H1 (cell line): ENCODE results near the gene FAM81B. TPM values are rescaled to one million over a fixed set of nuclear protein-coding genes. Genes with fewer than 3 reads are reported as not detected.

Experiments
- CTCF ChIA-PET: fragments of 300-600 bp; sonication (Branson Sonifier 250); formaldehyde crosslinking; loops from one replicate; lab custom pipeline; 2021; ENCODE audit not compliant: partially characterized antibody; lab: Charles Lee
- POLR2A ChIA-PET: fragments of 300-600 bp; sonication (Branson Sonifier 250); formaldehyde crosslinking; loops from one replicate; lab custom pipeline; 2021; ENCODE audit warnings: inconsistent platforms; ENCODE audit not compliant: partially characterized antibody; lab: Charles Lee
- DNase-seq, 2 experiments: peaks; one replicate each; pipeline versions ENCODE4 v3.0.0 to v3.0.0-alpha.2; 2010 to 2022; ENCODE audit warnings: low spot score in 2 of 2, low read depth in 1 of 2, mixed read lengths in 1 of 2
- FAIRE-seq: peaks from 2 replicates; lab custom pipeline; 2011; peaks lifted over from hg19 to GRCh38; lab: Jason Lieb, UNC
- H2AFZ ChIP-seq: 2 replicates; pipeline ENCODE4 v1.8.1; 2012; ENCODE audit warnings: low read length, inconsistent platforms
- H2AK5ac ChIP-seq: 2 replicates; pipeline ENCODE4 v1.6.1; 2013; ENCODE audit warnings: low read depth, low read length
- H2BK120ac ChIP-seq: replicated peaks from 2 replicates; pipeline ENCODE3; 2013; ENCODE audit warnings: low read depth, low read length, inconsistent platforms
- H2BK12ac ChIP-seq: 2 replicates; pipeline ENCODE4 v1.6.1; 2013; ENCODE audit warnings: low read depth, low read length
- H2BK15ac ChIP-seq: 2 replicates; pipeline ENCODE4 v1.6.1; 2013; ENCODE audit warnings: low read length
- H2BK20ac ChIP-seq: 2 replicates; pipeline ENCODE4 v1.6.1; 2013; ENCODE audit warnings: low read length
- H2BK5ac ChIP-seq: 2 replicates; pipeline ENCODE4 v1.6.1; 2013; ENCODE audit warnings: low read depth, low read length
- H3K14ac ChIP-seq: 2 replicates; pipeline ENCODE4 v1.6.1; 2013; ENCODE audit warnings: inconsistent platforms; ENCODE audit not compliant: insufficient read length
- H3K18ac ChIP-seq: 2 replicates; pipeline ENCODE4 v1.6.1; 2013; ENCODE audit warnings: low read length; ENCODE audit errors: extremely low read depth
- H3K23ac ChIP-seq: 2 replicates; pipeline ENCODE4 v1.6.1; 2013; ENCODE audit warnings: inconsistent platforms; ENCODE audit not compliant: insufficient read length
- H3K23me2 ChIP-seq: 2 replicates; pipeline ENCODE4 v1.6.1; 2013; ENCODE audit warnings: low read depth, low read length
- H3K27ac ChIP-seq: 2 replicates; pipeline ENCODE4 v1.6.1; 2011; ENCODE audit warnings: low read depth, low read length, inconsistent platforms
- H3K27me3 ChIP-seq, 4 experiments: replicated peaks in 1 of 4; 1 replicate in 1 of 4; 2 replicates in 3 of 4; pipeline versions ENCODE4 v1.6.1 to v1.8.1; 2011 to 2013; ENCODE audit warnings: low read length in 3 of 4, mild to moderate bottlenecking in 3 of 4, inconsistent platforms in 2 of 4, mixed read lengths in 2 of 4, moderate library complexity in 1 of 4; ENCODE audit not compliant: control insufficient read depth in 3 of 4, insufficient read depth in 3 of 4; ENCODE audit errors: extremely low read depth in 1 of 4
- H3K36me3 ChIP-seq, 4 experiments: 2 replicates each; pipeline versions ENCODE4 v1.6.1 to v1.8.1; 2011 to 2013; ENCODE audit warnings: mild to moderate bottlenecking in 4 of 4, low read length in 3 of 4, moderate library complexity in 2 of 4, control low read depth in 1 of 4, inconsistent platforms in 1 of 4; ENCODE audit not compliant: insufficient read depth in 4 of 4, control insufficient read depth in 2 of 4
- H3K4ac ChIP-seq: replicated peaks from 2 replicates; pipeline ENCODE3; 2013; ENCODE audit warnings: low read length, low read depth, mixed read lengths, inconsistent platforms; ENCODE audit not compliant: insufficient read length
- H3K4me1 ChIP-seq, 4 experiments: replicated peaks in 1 of 4; 1 replicate in 1 of 4; 2 replicates in 3 of 4; pipeline versions ENCODE4 v1.6.1 to v1.8.1; 2011 to 2013; ENCODE audit warnings: low read length in 3 of 4, inconsistent platforms in 2 of 4, mixed read lengths in 1 of 4; ENCODE audit not compliant: insufficient read depth in 4 of 4, control insufficient read depth in 3 of 4
- H3K4me2 ChIP-seq, 2 experiments: 2 replicates each; pipeline versions ENCODE4 v1.6.1 to v1.8.1; 2011 to 2013; ENCODE audit warnings: low read depth in 2 of 2, low read length in 2 of 2, control low read depth in 1 of 2, inconsistent platforms in 1 of 2, mild to moderate bottlenecking in 1 of 2; ENCODE audit not compliant: insufficient read depth in 1 of 2
- H3K4me3 ChIP-seq, 4 experiments: fragments of 200-600, 300-600 bp in 1 of 4; sonication (generic), shearing (Covaris generic), sonication (Bioruptor Twin) in 1 of 4; 2 replicates each; pipeline versions ENCODE4 v1.5.1 to v1.8.1; 2011 to 2016; ENCODE audit warnings: low read length in 4 of 4, low read depth in 3 of 4, control low read depth in 2 of 4, inconsistent platforms in 2 of 4, mild to moderate bottlenecking in 2 of 4, mixed read lengths in 1 of 4, moderate library complexity in 1 of 4; ENCODE audit not compliant: insufficient read depth in 2 of 4; ENCODE audit errors: extremely low read depth in 1 of 4
- H3K56ac ChIP-seq: replicated peaks from 2 replicates; pipeline ENCODE3; 2013; ENCODE audit warnings: low read depth, mild to moderate bottlenecking, mixed read lengths, low read length, inconsistent platforms; ENCODE audit not compliant: insufficient read length
- H3K79me1 ChIP-seq: 2 replicates; pipeline ENCODE4 v1.6.1; 2013; ENCODE audit warnings: low read depth, low read length, control low read depth
- H3K79me2 ChIP-seq, 2 experiments: 2 replicates each; pipeline versions ENCODE4 v1.6.1 to v1.8.1; 2012 to 2013; ENCODE audit warnings: low read length in 2 of 2, mild to moderate bottlenecking in 2 of 2, inconsistent platforms in 1 of 2; ENCODE audit not compliant: insufficient read depth in 2 of 2, control insufficient read depth in 1 of 2
- H3K9ac ChIP-seq, 4 experiments: replicated peaks in 1 of 4; 1 replicate in 1 of 4; 2 replicates in 3 of 4; pipeline versions ENCODE4 v1.6.1 to v1.8.1; 2011 to 2013; ENCODE audit warnings: low read depth in 3 of 4, low read length in 3 of 4, control low read depth in 2 of 4, mild to moderate bottlenecking in 2 of 4, moderate library complexity in 2 of 4, inconsistent platforms in 1 of 4; ENCODE audit errors: extremely low read depth in 1 of 4
- H3K9me3 ChIP-seq, 2 experiments: 2 replicates each; pipeline versions ENCODE4 v1.6.1 to v1.8.1; 2012 to 2013; ENCODE audit warnings: mild to moderate bottlenecking in 2 of 2, moderate library complexity in 2 of 2, control low read depth in 1 of 2, inconsistent platforms in 1 of 2, low read depth in 1 of 2, low read length in 1 of 2, mixed read lengths in 1 of 2; ENCODE audit not compliant: insufficient read depth in 2 of 2
- H4K20me1 ChIP-seq, 2 experiments: replicated peaks in 1 of 2; 2 replicates each; pipeline versions ENCODE3 to v1.8.1; 2011 to 2013; ENCODE audit warnings: inconsistent platforms in 2 of 2, low read length in 2 of 2, mild to moderate bottlenecking in 1 of 2; ENCODE audit not compliant: insufficient read depth in 2 of 2, control insufficient read depth in 1 of 2
- H4K5ac ChIP-seq: 2 replicates; pipeline ENCODE4 v1.6.1; 2013; ENCODE audit warnings: low read length, low read depth, mixed read lengths, inconsistent platforms; ENCODE audit not compliant: insufficient read length
- H4K8ac ChIP-seq: 2 replicates; pipeline ENCODE4 v1.8.0; 2013; ENCODE audit warnings: mild to moderate bottlenecking, moderate library complexity, low read length, inconsistent platforms; ENCODE audit not compliant: insufficient read depth; ENCODE audit errors: extremely low read depth
- H4K91ac ChIP-seq: replicated peaks from 2 replicates; pipeline ENCODE3; 2013; ENCODE audit warnings: low read length, mixed read lengths, inconsistent platforms; ENCODE audit not compliant: insufficient read length
- KDM5A ChIP-seq: fragments of 200-600 bp; IDR thresholded peaks from 2 replicates; pipeline ENCODE4 v1.7.1; 2012; ENCODE audit warnings: mild to moderate bottlenecking, low read length, inconsistent platforms, mixed read lengths
- POLR2AphosphoS5 ChIP-seq: IDR thresholded peaks from 2 replicates; pipeline ENCODE4 v1.6.1; 2011; ENCODE audit warnings: low read depth, low read length
- TAF1 ChIP-seq: IDR thresholded peaks from 2 replicates; pipeline ENCODE4 v1.6.1; 2011; ENCODE audit warnings: mild to moderate bottlenecking, low read depth, low read length
- WGBS, 2 experiments: shearing (Covaris generic) in 1 of 2; methylation state at CpG; one replicate each; pipeline versions ENCODE4 v1.1.6 to v1.1.7; 2013 to 2015; ENCODE audit warnings: low lambda C conversion rate in 2 of 2, mixed read lengths in 2 of 2, inconsistent platforms in 1 of 2, low coverage in 1 of 2, missing lambda C conversion rate in 1 of 2; ENCODE audit not compliant: insufficient replicate concordance in 2 of 2, insufficient coverage in 1 of 2, insufficient read length in 1 of 2; ENCODE audit errors: extremely low coverage in 1 of 2, missing lambda C conversion rate in 1 of 2; 5-methylcytosine and 5-hydroxymethylcytosine counted together
- polyA plus RNA-seq, 7 experiments: library from polyadenylated mRNA; depleted of rRNA in 3 of 7; stranded (reverse) in 5 of 7; unstranded in 2 of 7; fragments of >200 nt in 5 of 7; fragments of 200-250 nt in 2 of 7; gene quantifications; 1 replicate in 5 of 7; 2 replicates in 1 of 7; 4 replicates in 1 of 7; pipeline versions ENCODE4 v1.2.1 to v1.2.3, GENCODE V29; 2011 to 2013; ENCODE audit warnings: missing spikeins in 2 of 7, mixed read lengths in 2 of 7
- total RNA-seq: library from RNA; stranded (reverse); fragmentation: NEBNext Ultra II Directional; extraction: Animal tissue kit (Norgen Biotek cat#: 25700); gene quantifications from 2 replicates; pipeline ENCODE4 v1.2.1, GENCODE V29; 2021

The FAM81B gene
- total and polyA plus RNA-seq, 2 of the 8 experiments (the other 6 are each of a cell fraction or from before 2014, with no cell fraction given) = not detected

GRCh38 chr5:95365302-95366095, 25.7 kb upstream of the FAM81B start:
- H2BK12ac ChIP-seq = no peak overlapping the region
- 88% methylated on average over 8 of the region's 8 CpGs; no CpG with 5 or more reads in 1 of the 2 experiments for WGBS, 2 experiments
- H3K79me1 ChIP-seq = no peaks in the 10 kb centered on the region
- TF ChIP-seq TAF1 (no peak), POLR2AphosphoS5 (no peak), KDM5A (no peak)
- no peak overlapping the region for H4K8ac ChIP-seq
- H3K23ac ChIP-seq = no peak overlapping the region
- H4K5ac ChIP-seq = no peak overlapping the region
- H3K18ac ChIP-seq = no peak overlapping the region
- no peaks in the 10 kb centered on the region for H3K4me1 ChIP-seq
- H2BK120ac ChIP-seq = no peak overlapping the region
- no peak overlapping the region for H2BK5ac ChIP-seq
- ChIA-PET CTCF (interaction anchor here (1.0 to 1.8 kb wide), 6 partner anchors 9 to 417 kb away, joined by 3 to 6 read pairs (median 4); partner anchors contain the start of gene FAM81B), POLR2A (no interaction called here)
- H3K9ac ChIP-seq = no peak overlapping the region
- no peaks in the 10 kb centered on the region for H3K9me3 ChIP-seq
- no peaks in the 10 kb centered on the region for H3K36me3 ChIP-seq
- H3K4ac ChIP-seq = no peak overlapping the region
- H4K91ac ChIP-seq = no peak overlapping the region
- no peak overlapping the region for H2AK5ac ChIP-seq
- H3K79me2 ChIP-seq = no peaks in the 10 kb centered on the region
- FAIRE-seq (no peak), DNase-seq (no peak)
- no peak overlapping the region for H3K56ac ChIP-seq
- no peak overlapping the region for H3K27ac ChIP-seq
- no peak overlapping the region for H3K14ac ChIP-seq
- no peak overlapping the region for H2BK20ac ChIP-seq
- no peaks in the 10 kb centered on the region for H3K27me3 ChIP-seq
- no peak overlapping the region for H2BK15ac ChIP-seq
- no peaks in the 10 kb centered on the region for H4K20me1 ChIP-seq
- H3K4me3 ChIP-seq = no peak overlapping the region
- no peaks in the 10 kb centered on the region; the same call in 1 of the 2 replicates for H3K23me2 ChIP-seq
- no peak overlapping the region for H3K4me2 ChIP-seq
- H2AFZ ChIP-seq = no peak overlapping the region
